NCI-H524 treated with DMSO at 0.1 percent for 48 hours (cell line): ENCODE measurements around the gene RAP2B.
A peak's percentile ranks its signal among the peaks of the same experiment; 100 is the strongest.
"Not testable (repeated sequence)": the region's sequence is repeated elsewhere in the genome, so short reads cannot be mapped to it uniquely, and the experiment has no call there.

Source experiments
- DNase-seq: peaks from one replicate; lab custom pipeline; 2025; lab: John Stamatoyannopoulos, UW

RAP2B gene

GRCh38 chr3:153161714-153162512 is at the start of gene RAP2B:
Gene RAP2B, plus strand, starts transcription at chr3:153162226. Its CDS starts 468 bp downstream, at chr3:153162694.
- DNase-seq: peak; percentile 76

- no peak for DNase-seq
Observed at GRCh38 chr3:153113541-153113940, 48.5 kb upstream of the RAP2B start.

GRCh38 chr3:153114270-153114669 is 47.8 kb upstream of the RAP2B start:
- not testable (repeated sequence) for DNase-seq

- DNase-seq: no peak
Observed at GRCh38 chr3:153115326-153115725, 46.7 kb upstream of the RAP2B start.

GRCh38 chr3:153127788-153128187 is 34.2 kb upstream of the RAP2B start:
- no peak for DNase-seq

GRCh38 chr3:153129426-153129825 is 32.6 kb upstream of the RAP2B start:
- DNase-seq: no peak

- DNase-seq: no peak
Observed at GRCh38 chr3:153129866-153130265, 32.2 kb upstream of the RAP2B start.

- no peak for DNase-seq
Observed at GRCh38 chr3:153130312-153130977, 31.6 kb upstream of the RAP2B start.

GRCh38 chr3:153137626-153138025 is 24.4 kb upstream of the RAP2B start:
- peak; percentile 66 for DNase-seq

GRCh38 chr3:153138276-153139210 is 23.5 kb upstream of the RAP2B start:
- DNase-seq: no peak

- DNase-seq: no peak
Observed at GRCh38 chr3:153142961-153143360, 19.1 kb upstream of the RAP2B start.

- no peak for DNase-seq
Observed at GRCh38 chr3:153144071-153144470, 18.0 kb upstream of the RAP2B start.

GRCh38 chr3:153144779-153145178 is 17.2 kb upstream of the RAP2B start:
- DNase-seq: no peak

- no peak for DNase-seq
Observed at GRCh38 chr3:153145454-153145853, 16.6 kb upstream of the RAP2B start.

GRCh38 chr3:153146191-153147053 is 15.6 kb upstream of the RAP2B start:
- no peak for DNase-seq

GRCh38 chr3:153150991-153151390 is 11.0 kb upstream of the RAP2B start:
- no peak for DNase-seq

- DNase-seq: not testable (repeated sequence)
Observed at GRCh38 chr3:153155786-153156185, 6.2 kb upstream of the RAP2B start.

GRCh38 chr3:153158189-153158588 is 3.8 kb upstream of the RAP2B start:
- no peak for DNase-seq

- peak; percentile 64 for DNase-seq
Observed at GRCh38 chr3:153158961-153159735, 2.9 kb upstream of the RAP2B start.

GRCh38 chr3:153159771-153160397 is 2.1 kb upstream of the RAP2B start:
- DNase-seq: no peak
